ENCODE data around the gene NUDT6. TPM values are rescaled to one million over a fixed set of nuclear protein-coding genes. Genes with fewer than 3 reads are reported as not detected.

The NUDT6 gene, protein sequence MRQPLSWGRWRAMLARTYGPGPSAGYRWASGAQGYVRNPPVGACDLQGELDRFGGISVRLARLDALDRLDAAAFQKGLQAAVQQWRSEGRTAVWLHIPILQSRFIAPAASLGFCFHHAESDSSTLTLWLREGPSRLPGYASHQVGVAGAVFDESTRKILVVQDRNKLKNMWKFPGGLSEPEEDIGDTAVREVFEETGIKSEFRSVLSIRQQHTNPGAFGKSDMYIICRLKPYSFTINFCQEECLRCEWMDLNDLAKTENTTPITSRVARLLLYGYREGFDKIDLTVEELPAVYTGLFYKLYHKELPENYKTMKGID
- total RNA-seq = 8.6 TPM
- polyA plus RNA-seq (ENCODE audit: insufficient read depth in 1 of 8, insufficient read length in 8 of 8, low replicate concordance in 1 of 8) = 1 to 10 TPM; 6.6 to 9.4 (median 7.7) TPM
- long read RNA-seq, donor 1, partial matches to known transcripts = 0 of 5 reads
- long read RNA-seq, donor 1, other reads (novel, unspliced or antisense) = 0 of 5 reads
- long read RNA-seq, donor 2 = 0 reads
- long read RNA-seq, donor 3, transcript NUDT6-201 (5 exons, 1,169 nt) = major isoform, 5 of 5 reads
- long read RNA-seq, donor 3, partial matches to known transcripts = 0 of 5 reads
- long read RNA-seq, donor 3, other reads (novel, unspliced or antisense) = 0 of 5 reads
- long read RNA-seq, donor 4, partial matches to known transcripts = 0 of 4 reads
- long read RNA-seq, donor 4, other reads (novel, unspliced or antisense) = 0 of 4 reads
- long read RNA-seq, donor 5, partial matches to known transcripts = 6 of 11 reads
- long read RNA-seq, donor 5, other reads (novel, unspliced or antisense) = 0 of 11 reads
- long read RNA-seq, donor 6, transcript NUDT6-201 (5 exons, 1,169 nt) = major isoform, 8 of 8 reads
- long read RNA-seq, donor 6, partial matches to known transcripts = 0 of 8 reads
- long read RNA-seq, donor 6, other reads (novel, unspliced or antisense) = 0 of 8 reads
- long read RNA-seq, donor 7, partial matches to known transcripts = 6 of 8 reads
- long read RNA-seq, donor 7, other reads (novel, unspliced or antisense) = 0 of 8 reads
- long read RNA-seq, donor 8, partial matches to known transcripts = 0 of 1 reads
- long read RNA-seq, donor 8, other reads (novel, unspliced or antisense) = 0 of 1 reads
- long read RNA-seq, donor 9, partial matches to known transcripts = 0 of 1 reads
- long read RNA-seq, donor 9, other reads (novel, unspliced or antisense) = 0 of 1 reads
- long read RNA-seq, donor 10, partial matches to known transcripts = 0 of 8 reads
- long read RNA-seq, donor 10, other reads (novel, unspliced or antisense) = 5 of 8 reads
- long read RNA-seq, donor 11, partial matches to known transcripts = 0 of 3 reads
- long read RNA-seq, donor 11, other reads (novel, unspliced or antisense) = 0 of 3 reads

GRCh38 chr4:122921971-122922876, at the start of gene NUDT6:
NUDT6 (minus strand) TSS chr4:122922597; CDS start chr4:122922572, 25 bp downstream.
- no peaks in the 10 kb centered on the region for H3K9me3 ChIP-seq (replicated peaks; ENCODE audit: control insufficient read depth, low read depth, low read length)
- H3K27me3 ChIP-seq (ENCODE audit: control insufficient read depth, insufficient read depth, low read length) = no peaks in the 10 kb centered on the region
- H3K27ac ChIP-seq (ENCODE audit: low read length) = peak within 1 kb of the TSS; percentile 72
- peak within 1 kb of the TSS; percentile 60 for H3K4me3 ChIP-seq (ENCODE audit: low read length)
- DNase-seq = peak; percentile 86
- no peaks in the 10 kb centered on the region for H3K36me3 ChIP-seq (ENCODE audit: control insufficient read depth, insufficient read depth, low read length)
- H3K4me1 ChIP-seq (ENCODE audit: control insufficient read depth, insufficient read depth, low read length) = peaks cover 5% of the 10 kb centered on the region
- WGBS (ENCODE audit: insufficient coverage) = under 1% methylated on average over 52 of the region's 63 CpGs

DNA sequence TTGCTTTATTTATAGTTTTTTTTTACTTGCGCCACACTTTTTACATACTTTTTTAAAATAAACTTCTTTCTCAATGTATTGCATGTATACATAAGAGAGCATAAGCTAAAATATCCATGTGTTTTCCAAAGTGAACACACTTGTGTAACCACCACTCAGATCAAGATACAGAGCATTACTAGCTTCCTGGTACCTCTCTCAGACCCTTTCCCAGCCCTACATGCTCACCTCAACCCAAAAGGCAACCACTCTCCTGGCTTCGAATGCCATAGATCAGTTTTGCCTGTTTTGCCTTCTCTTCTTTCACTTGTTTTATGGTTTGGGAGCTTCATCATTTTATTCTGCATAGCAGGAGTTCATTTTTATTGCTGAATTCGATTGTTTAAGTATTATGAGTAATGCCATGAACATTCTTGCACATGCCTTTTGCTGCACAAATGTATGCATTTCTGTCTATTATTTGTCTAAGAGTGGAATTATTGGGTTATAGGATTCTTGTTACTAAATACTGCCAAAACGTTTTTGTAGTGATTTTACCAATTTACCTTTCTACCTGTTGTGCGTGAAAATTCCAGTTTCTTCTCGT, 45.9 kb upstream of the NUDT6 start:
- no peak overlapping the region for H3K4me3 ChIP-seq (ENCODE audit: low read length)
- no peak overlapping the region for H3K27ac ChIP-seq (ENCODE audit: low read length)
- no peaks in the 10 kb centered on the region for H3K4me1 ChIP-seq (ENCODE audit: control insufficient read depth, insufficient read depth, low read length)
- no peaks in the 10 kb centered on the region for H3K27me3 ChIP-seq (ENCODE audit: control insufficient read depth, insufficient read depth, low read length)
- no peaks in the 10 kb centered on the region for H3K36me3 ChIP-seq (ENCODE audit: control insufficient read depth, insufficient read depth, low read length)
- no peak for DNase-seq
- no peaks in the 10 kb centered on the region for H3K9me3 ChIP-seq (replicated peaks; ENCODE audit: control insufficient read depth, low read depth, low read length)
- WGBS (ENCODE audit: insufficient coverage) = no CpG with 5 or more reads among the region's 6 CpGs

GRCh38 chr4:122967231-122967630, 44.8 kb upstream of the NUDT6 start:
- Histone ChIP-seq H3K4me1 (ENCODE audit: control insufficient read depth, insufficient read depth, low read length) (no peaks in the 10 kb centered on the region), H3K4me3 (ENCODE audit: low read length) (no peak overlapping the region), H3K9me3 (replicated peaks; ENCODE audit: control insufficient read depth, low read depth, low read length) (no peaks in the 10 kb centered on the region), H3K36me3 (ENCODE audit: control insufficient read depth, insufficient read depth, low read length) (no peaks in the 10 kb centered on the region), H3K27me3 (ENCODE audit: control insufficient read depth, insufficient read depth, low read length) (no peaks in the 10 kb centered on the region), H3K27ac (ENCODE audit: low read length) (no peak overlapping the region)
- 100% methylated on average over 1 of the region's 3 CpGs for WGBS (ENCODE audit: insufficient coverage)
- DNase-seq = no peak

- Histone ChIP-seq H3K9me3 (replicated peaks; ENCODE audit: control insufficient read depth, low read depth, low read length) (no peaks in the 10 kb centered on the region), H3K4me1 (ENCODE audit: control insufficient read depth, insufficient read depth, low read length) (no peaks in the 10 kb centered on the region), H3K36me3 (ENCODE audit: control insufficient read depth, insufficient read depth, low read length) (peaks cover 4% of the 10 kb centered on the region), H3K27me3 (ENCODE audit: control insufficient read depth, insufficient read depth, low read length) (no peaks in the 10 kb centered on the region), H3K4me3 (ENCODE audit: low read length) (no peak overlapping the region), H3K27ac (ENCODE audit: low read length) (no peak overlapping the region)
- DNase-seq = no peak
- WGBS (ENCODE audit: insufficient coverage) = no CpG with 5 or more reads among the region's 4 CpGs
Measured at GRCh38 chr4:122966201-122966600, 43.8 kb upstream of the NUDT6 start.

- H3K4me3 ChIP-seq (ENCODE audit: low read length) = no peak overlapping the region
- peaks cover 6% of the 10 kb centered on the region for H3K36me3 ChIP-seq (ENCODE audit: control insufficient read depth, insufficient read depth, low read length)
- H3K27me3 ChIP-seq (ENCODE audit: control insufficient read depth, insufficient read depth, low read length) = no peaks in the 10 kb centered on the region
- DNase-seq = no peak
- H3K27ac ChIP-seq (ENCODE audit: low read length) = no peak overlapping the region
- H3K9me3 ChIP-seq (replicated peaks; ENCODE audit: control insufficient read depth, low read depth, low read length) = no peaks in the 10 kb centered on the region
- no peaks in the 10 kb centered on the region for H3K4me1 ChIP-seq (ENCODE audit: control insufficient read depth, insufficient read depth, low read length)
Measured at GRCh38 chr4:122963216-122963615, 40.8 kb upstream of the NUDT6 start.

DNA sequence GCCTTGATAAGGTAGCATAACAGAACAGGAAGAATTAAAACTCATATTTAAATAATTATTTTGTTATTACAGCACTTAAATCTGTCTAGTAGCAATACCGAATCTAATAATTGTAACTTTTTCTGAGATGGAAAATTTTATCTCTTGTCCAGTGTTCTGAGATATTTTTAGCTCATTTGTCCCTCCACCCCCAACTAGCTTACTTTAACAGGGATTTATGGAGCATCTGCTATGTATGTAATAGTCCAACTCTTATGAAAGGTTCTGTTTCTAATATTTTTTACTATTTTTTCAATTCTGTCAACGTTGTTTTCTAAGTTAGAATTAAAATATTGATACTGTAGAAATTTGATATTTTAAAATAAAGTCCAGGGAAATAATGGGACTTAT, 38.2 kb upstream of the NUDT6 start:
- no peak overlapping the region for H3K4me3 ChIP-seq (ENCODE audit: low read length)
- no peaks in the 10 kb centered on the region for H3K9me3 ChIP-seq (replicated peaks; ENCODE audit: control insufficient read depth, low read depth, low read length)
- H3K27me3 ChIP-seq (ENCODE audit: control insufficient read depth, insufficient read depth, low read length) = no peaks in the 10 kb centered on the region
- no peak overlapping the region for H3K27ac ChIP-seq (ENCODE audit: low read length)
- WGBS (ENCODE audit: insufficient coverage) = no CpG with 5 or more reads among the region's 2 CpGs
- DNase-seq = peak; percentile 73
- H3K4me1 ChIP-seq (ENCODE audit: control insufficient read depth, insufficient read depth, low read length) = no peaks in the 10 kb centered on the region
- peaks cover 6% of the 10 kb centered on the region for H3K36me3 ChIP-seq (ENCODE audit: control insufficient read depth, insufficient read depth, low read length)

- WGBS (ENCODE audit: insufficient coverage) = no CpG with 5 or more reads among the region's 3 CpGs
Measured at GRCh38 chr4:122959981-122960610, 37.7 kb upstream of the NUDT6 start.

GRCh38 chr4:122959441-122959840, 37.0 kb upstream of the NUDT6 start:
- no peaks in the 10 kb centered on the region for H3K4me1 ChIP-seq (ENCODE audit: control insufficient read depth, insufficient read depth, low read length)
- WGBS (ENCODE audit: insufficient coverage) = no CpG with 5 or more reads among the region's 3 CpGs
- DNase-seq = no peak
- no peaks in the 10 kb centered on the region for H3K9me3 ChIP-seq (replicated peaks; ENCODE audit: control insufficient read depth, low read depth, low read length)
- H3K27ac ChIP-seq (ENCODE audit: low read length) = no peak overlapping the region
- H3K4me3 ChIP-seq (ENCODE audit: low read length) = no peak overlapping the region
- peaks cover 13% of the 10 kb centered on the region for H3K36me3 ChIP-seq (ENCODE audit: control insufficient read depth, insufficient read depth, low read length)
- no peaks in the 10 kb centered on the region for H3K27me3 ChIP-seq (ENCODE audit: control insufficient read depth, insufficient read depth, low read length)

More at GRCh38 chr4:122959981-122960610, 37.7 kb upstream of the NUDT6 start:
- Histone ChIP-seq H3K4me1 (ENCODE audit: control insufficient read depth, insufficient read depth, low read length) (no peaks in the 10 kb centered on the region), H3K9me3 (replicated peaks; ENCODE audit: control insufficient read depth, low read depth, low read length) (no peaks in the 10 kb centered on the region), H3K36me3 (ENCODE audit: control insufficient read depth, insufficient read depth, low read length) (peaks cover 7% of the 10 kb centered on the region), H3K27ac (ENCODE audit: low read length) (no peak overlapping the region), H3K4me3 (ENCODE audit: low read length) (no peak overlapping the region), H3K27me3 (ENCODE audit: control insufficient read depth, insufficient read depth, low read length) (no peaks in the 10 kb centered on the region)
- peak; percentile 15 for DNase-seq
